GM10266 (cell line): Measurements from ENCODE around the gene HOXD12.

Source experiments
- DNase-seq: peaks from one replicate; pipeline ENCODE4 v3.0.0; 2012; ENCODE audit errors: extremely low spot score
- TF ChIP-seq, protein P1 (sequence below): IDR thresholded peaks from 2 replicates; pipeline ENCODE4 v1.5.1; 2012; ENCODE audit warnings: mild to moderate bottlenecking, low read depth; ENCODE audit not compliant: control insufficient read depth, insufficient read depth; ENCODE audit errors: missing control alignments

HOXD12 gene

DNA sequence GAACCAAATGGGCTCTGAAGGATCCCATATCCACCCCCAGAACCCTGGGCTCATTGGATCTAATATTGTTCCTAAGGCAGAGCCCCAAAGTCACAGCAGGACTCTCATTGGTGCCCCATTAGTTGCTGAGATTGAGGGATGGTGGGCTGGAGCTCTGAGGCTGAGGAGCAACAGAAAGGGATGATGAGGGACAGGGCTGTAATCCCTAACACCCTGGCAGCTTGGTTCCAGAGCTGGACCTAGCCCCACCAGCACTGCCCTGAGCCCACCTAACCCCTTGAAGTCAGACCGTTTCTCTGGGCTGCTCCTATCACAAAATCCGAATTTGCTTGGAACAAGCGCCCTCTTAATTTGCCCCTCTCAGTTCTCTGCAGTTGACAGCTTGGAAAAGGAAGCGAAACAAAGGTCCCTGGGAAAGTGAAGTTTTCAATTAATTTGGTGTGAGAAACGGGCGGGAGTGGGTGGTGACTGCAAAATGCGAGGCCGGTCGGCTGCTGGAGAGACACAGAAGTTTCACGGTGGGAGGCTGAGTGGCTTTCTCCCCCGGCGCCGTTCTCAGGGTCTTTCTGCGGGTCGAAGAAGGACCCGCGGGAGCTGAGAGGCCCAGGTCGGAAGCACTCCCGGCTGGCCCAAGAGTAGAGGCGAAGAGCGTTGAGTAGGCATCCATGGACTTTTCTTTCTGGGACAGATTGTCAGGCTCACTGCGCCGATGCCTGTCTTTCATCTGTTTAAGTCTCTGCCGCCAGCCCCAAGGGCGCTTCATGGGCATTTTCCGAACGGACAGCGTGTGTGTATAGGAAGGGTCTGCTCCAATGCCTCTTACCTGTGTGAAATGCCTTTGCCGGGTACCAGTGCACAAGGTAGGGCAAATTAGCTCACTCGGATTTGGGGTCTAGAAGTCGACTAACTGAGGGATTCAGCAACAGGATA lies 8.0 kb upstream of the HOXD12 start:
- TF ChIP-seq, protein P1, sequence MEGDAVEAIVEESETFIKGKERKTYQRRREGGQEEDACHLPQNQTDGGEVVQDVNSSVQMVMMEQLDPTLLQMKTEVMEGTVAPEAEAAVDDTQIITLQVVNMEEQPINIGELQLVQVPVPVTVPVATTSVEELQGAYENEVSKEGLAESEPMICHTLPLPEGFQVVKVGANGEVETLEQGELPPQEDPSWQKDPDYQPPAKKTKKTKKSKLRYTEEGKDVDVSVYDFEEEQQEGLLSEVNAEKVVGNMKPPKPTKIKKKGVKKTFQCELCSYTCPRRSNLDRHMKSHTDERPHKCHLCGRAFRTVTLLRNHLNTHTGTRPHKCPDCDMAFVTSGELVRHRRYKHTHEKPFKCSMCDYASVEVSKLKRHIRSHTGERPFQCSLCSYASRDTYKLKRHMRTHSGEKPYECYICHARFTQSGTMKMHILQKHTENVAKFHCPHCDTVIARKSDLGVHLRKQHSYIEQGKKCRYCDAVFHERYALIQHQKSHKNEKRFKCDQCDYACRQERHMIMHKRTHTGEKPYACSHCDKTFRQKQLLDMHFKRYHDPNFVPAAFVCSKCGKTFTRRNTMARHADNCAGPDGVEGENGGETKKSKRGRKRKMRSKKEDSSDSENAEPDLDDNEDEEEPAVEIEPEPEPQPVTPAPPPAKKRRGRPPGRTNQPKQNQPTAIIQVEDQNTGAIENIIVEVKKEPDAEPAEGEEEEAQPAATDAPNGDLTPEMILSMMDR, result no peak
- no peak for DNase-seq

DNA sequence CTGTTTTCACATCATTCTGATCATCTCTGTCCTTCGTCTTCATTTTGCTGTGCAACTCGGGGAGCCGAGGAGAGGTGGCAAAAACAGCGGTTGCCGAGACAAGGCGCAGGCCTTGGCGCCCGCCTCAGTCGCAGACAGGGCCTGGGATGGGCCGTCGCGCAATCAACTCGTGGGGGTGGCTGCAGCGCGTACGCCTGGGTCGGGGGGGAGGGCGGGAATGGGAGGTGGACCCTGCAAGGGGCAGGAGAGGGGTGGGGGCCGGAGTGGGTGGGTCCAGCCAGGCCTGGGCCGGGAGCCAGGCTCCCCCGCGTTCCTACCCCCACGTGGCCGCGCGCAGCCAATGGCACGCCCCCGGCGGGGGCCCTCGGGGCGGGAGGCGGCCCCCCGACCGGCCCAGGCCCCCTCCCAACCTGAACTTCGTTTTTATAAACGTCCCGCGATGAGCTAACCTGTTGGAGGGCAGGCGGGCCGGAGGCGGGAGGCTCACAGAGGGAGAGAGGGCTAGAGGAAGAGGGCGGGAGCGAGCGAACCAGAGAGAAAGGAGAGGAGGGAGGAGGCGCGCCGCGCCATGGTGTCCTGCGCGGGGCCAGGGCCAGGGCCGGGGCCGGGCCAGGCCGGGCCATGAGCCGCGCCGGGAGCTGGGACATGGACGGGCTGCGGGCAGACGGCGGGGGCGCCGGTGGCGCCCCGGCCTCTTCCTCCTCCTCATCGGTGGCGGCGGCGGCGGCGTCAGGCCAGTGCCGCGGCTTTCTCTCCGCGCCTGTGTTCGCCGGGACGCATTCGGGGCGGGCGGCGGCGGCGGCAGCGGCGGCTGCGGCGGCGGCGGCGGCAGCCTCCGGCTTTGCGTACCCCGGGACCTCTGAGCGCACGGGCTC lies 7.1 kb upstream of the HOXD12 start, which contains the start of gene HOXD13:
TSS of gene HOXD13 (plus strand) at position 452 of the 875 bp plus-strand sequence. CDS start at position 622, 170 bp downstream.
- TF ChIP-seq, protein P1, result no peak

DNA sequence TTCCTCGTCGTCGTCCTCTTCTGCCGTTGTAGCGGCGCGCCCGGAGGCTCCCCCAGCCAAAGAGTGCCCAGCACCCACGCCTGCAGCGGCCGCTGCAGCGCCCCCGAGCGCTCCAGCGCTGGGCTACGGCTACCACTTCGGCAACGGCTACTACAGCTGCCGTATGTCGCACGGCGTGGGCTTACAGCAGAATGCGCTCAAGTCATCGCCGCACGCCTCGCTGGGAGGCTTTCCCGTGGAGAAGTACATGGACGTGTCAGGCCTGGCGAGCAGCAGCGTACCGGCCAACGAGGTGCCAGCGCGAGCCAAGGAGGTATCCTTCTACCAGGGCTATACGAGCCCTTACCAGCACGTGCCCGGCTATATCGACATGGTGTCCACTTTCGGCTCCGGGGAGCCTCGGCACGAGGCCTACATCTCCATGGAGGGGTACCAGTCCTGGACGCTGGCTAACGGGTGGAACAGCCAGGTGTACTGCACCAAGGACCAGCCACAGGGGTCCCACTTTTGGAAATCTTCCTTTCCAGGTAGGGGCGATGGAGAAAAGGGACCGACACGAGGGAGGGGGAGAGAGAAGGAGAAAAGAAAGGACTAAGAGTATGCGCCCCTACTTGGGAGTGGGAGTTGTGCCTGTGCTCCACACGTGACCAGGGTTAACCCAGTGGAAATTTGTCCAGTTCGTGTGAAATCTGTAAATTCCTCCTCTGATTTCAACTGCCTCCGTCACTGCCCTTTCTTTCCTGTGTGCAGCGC lies 6.3 kb upstream of the HOXD12 start:
- TF ChIP-seq, protein P1, result no peak
- DNase-seq, result no peak

More for the DNA sequence above, 7.1 kb upstream of the HOXD12 start, which contains the start of gene HOXD13:
- peak; percentile 31 for DNase-seq

DNA sequence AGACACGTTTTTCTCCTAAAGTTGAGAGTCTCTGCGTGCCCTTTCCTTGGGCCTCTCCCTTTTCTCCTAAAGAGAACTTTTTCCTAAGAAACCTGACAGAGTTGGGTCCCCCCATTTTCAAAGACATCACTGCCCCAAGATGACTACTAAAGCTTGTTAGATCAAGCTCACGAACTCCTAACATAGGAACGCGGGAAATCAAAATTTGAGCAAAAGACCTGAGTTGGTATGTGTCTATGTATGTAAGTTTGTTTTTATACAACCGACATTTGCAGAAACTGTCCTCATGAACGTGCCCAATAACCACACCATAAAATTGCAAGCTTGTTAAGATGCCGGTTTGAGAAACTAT lies 5.7 kb upstream of the HOXD12 start:
- no peak for DNase-seq
- TF ChIP-seq, protein P1, result no peak

DNA sequence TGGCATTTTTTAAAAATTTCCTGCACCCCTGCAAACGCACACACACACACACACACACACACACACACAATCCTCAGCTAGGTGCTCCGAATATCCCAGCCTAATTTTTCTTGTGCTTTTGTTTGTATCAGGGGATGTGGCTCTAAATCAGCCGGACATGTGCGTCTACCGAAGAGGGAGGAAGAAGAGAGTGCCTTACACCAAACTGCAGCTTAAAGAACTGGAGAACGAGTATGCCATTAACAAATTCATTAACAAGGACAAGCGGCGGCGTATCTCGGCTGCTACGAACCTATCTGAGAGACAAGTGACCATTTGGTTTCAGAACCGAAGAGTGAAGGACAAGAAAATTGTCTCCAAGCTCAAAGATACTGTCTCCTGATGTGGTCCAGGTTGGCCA lies 5.2 kb upstream of the HOXD12 start:
- DNase-seq, result no peak
- TF ChIP-seq, protein P1, result no peak

DNA sequence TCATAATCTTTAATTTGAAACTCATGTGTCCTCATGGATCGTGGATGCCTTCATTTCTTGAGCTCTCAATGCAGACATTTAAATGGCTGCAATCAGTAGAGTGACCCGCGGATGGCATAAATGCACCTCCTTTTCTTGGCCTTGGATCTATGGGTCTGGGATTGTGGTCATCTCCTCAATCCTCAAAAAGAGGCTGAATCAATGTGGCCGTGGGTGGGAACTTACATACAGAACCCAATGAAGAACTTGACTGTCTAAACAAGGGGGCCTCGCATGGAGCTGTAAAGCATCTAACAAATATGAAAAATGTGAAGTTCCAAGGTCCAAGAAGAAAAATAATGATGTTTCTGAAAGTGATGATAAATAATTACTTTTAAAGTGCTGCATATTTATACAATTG lies 4.2 kb upstream of the HOXD12 start:
- no peak for DNase-seq
- TF ChIP-seq, protein P1, result no peak
